ENCODE results near the gene CKMT1B.
"Not testable (repeated sequence)": the region's sequence is repeated elsewhere in the genome, so short reads cannot be mapped to it uniquely, and the experiment has no call there.

- TF ChIP-seq CTCF (conservative IDR thresholded peaks at IDR 0.05; ENCODE audit: low read length); EZH2phosphoT487 (IDR thresholded peaks at IDR 0.05; ENCODE audit: borderline replicate concordance): not testable (repeated sequence)
Measured at GRCh38 chr15:43593328-43594190, at the start of gene CKMT1B.

All from Loucy (cell line).